Keratinocyte (primary cell): ENCODE results near the gene YWHAE. TPM values are rescaled to one million over a fixed set of nuclear protein-coding genes. Genes with fewer than 3 reads are reported as not detected.
"Not testable (repeated sequence)": the region's sequence is repeated elsewhere in the genome, so short reads cannot be mapped to it uniquely, and the experiment has no call there.

ENCODE experiments used
- DNase-seq: peaks from one replicate; pipeline ENCODE4 v3.0.0-alpha.2; 2011; ENCODE audit warnings: low read depth, missing footprints, low spot score
- FAIRE-seq: peaks from 2 replicates; lab custom pipeline; 2011; peaks lifted over from hg19 to GRCh38; lab: Jason Lieb, UNC
- H2AFZ ChIP-seq: 2 replicates; pipeline ENCODE4 v1.6.0; 2012; ENCODE audit warnings: low read length, control low read depth, inconsistent platforms; ENCODE audit not compliant: control insufficient read depth
- H3K27ac ChIP-seq: 2 replicates; pipeline ENCODE4 v1.5.1; 2011; ENCODE audit warnings: low read length; ENCODE audit not compliant: control insufficient read depth, insufficient read depth
- H3K27me3 ChIP-seq: 3 replicates; pipeline ENCODE4 v1.6.0; 2011; ENCODE audit warnings: low read length; ENCODE audit not compliant: control insufficient read depth, insufficient read depth; ENCODE audit errors: extremely low read depth
- H3K36me3 ChIP-seq, 2 experiments: 2 replicates in 1 of 2; 3 replicates in 1 of 2; pipeline ENCODE4 v1.5.1; 2011; ENCODE audit warnings: low read length in 2 of 2, mild to moderate bottlenecking in 1 of 2; ENCODE audit not compliant: control insufficient read depth in 2 of 2, insufficient read depth in 2 of 2; ENCODE audit errors: extremely low read depth in 1 of 2
- H3K4me1 ChIP-seq: 3 replicates; pipeline ENCODE4 v1.5.1; 2011; ENCODE audit warnings: low read length; ENCODE audit not compliant: control insufficient read depth, insufficient read depth; ENCODE audit errors: extremely low read depth
- H3K4me2 ChIP-seq: 3 replicates; pipeline ENCODE4 v1.6.0; 2011; ENCODE audit warnings: low read depth, low read length; ENCODE audit not compliant: control insufficient read depth, insufficient read depth; ENCODE audit errors: extremely low read depth
- H3K4me3 ChIP-seq, 3 experiments: fragments of 200-600 bp in 1 of 3; sonication (generic) in 1 of 3; 2 replicates in 2 of 3; 3 replicates in 1 of 3; pipeline ENCODE4 v1.5.1; 2011 to 2016; ENCODE audit warnings: low read length in 3 of 3, mild to moderate bottlenecking in 3 of 3, control low read depth in 2 of 3, inconsistent platforms in 1 of 3, low read depth in 1 of 3, mixed read lengths in 1 of 3, mixed run types in 1 of 3, moderate library complexity in 1 of 3; ENCODE audit not compliant: control insufficient read depth in 2 of 3, insufficient read depth in 2 of 3; ENCODE audit errors: extremely low read depth in 1 of 3
- H3K79me2 ChIP-seq: 2 replicates; pipeline ENCODE4 v1.6.0; 2012; ENCODE audit warnings: low read length; ENCODE audit not compliant: control insufficient read depth, insufficient read depth
- H3K9ac ChIP-seq: 3 replicates; pipeline ENCODE4 v1.6.0; 2011; ENCODE audit warnings: low read length; ENCODE audit not compliant: control insufficient read depth, insufficient read depth; ENCODE audit errors: extremely low read depth
- H3K9me1 ChIP-seq: 3 replicates; pipeline ENCODE4 v1.6.0; 2011; ENCODE audit warnings: low read length; ENCODE audit not compliant: control insufficient read depth, insufficient read depth; ENCODE audit errors: extremely low read depth
- H3K9me3 ChIP-seq: 2 replicates; pipeline ENCODE4 v1.5.1; 2012; ENCODE audit warnings: low read depth, low read length; ENCODE audit not compliant: control insufficient read depth
- H4K20me1 ChIP-seq: 3 replicates; pipeline ENCODE4 v1.6.0; 2011; ENCODE audit warnings: low read length; ENCODE audit not compliant: control insufficient read depth, insufficient read depth; ENCODE audit errors: extremely low read depth
- EZH2 ChIP-seq: IDR thresholded peaks from one replicate; pipeline ENCODE4 v1.6.1; 2012; ENCODE audit warnings: inconsistent platforms, mild to moderate bottlenecking, low read length, moderate library complexity
- dilution Hi-C: fragments of 300-500 bp; cut with MboI; formaldehyde crosslinking; loops from one replicate; pipeline ENCODE4 v1.7.0; 2020; ENCODE audit warnings: low sequenced_read_pairs; ENCODE audit not compliant: extremely low pct_ligation_motif_present
- polyA plus RNA-seq, 5 experiments: library from polyadenylated mRNA; depleted of rRNA in 3 of 5; stranded (reverse) in 3 of 5; stranded (forward) in 1 of 5; unstranded in 1 of 5; fragments of >200 nt; gene quantifications; 1 replicate in 1 of 5; 2 replicates in 3 of 5; 3 replicates in 1 of 5; pipeline versions ENCODE4 v1.2.1 to v1.2.3, GENCODE V29; 2011 to 2012; ENCODE audit warnings: missing spikeins in 2 of 5, low read depth in 1 of 5, low replicate concordance in 1 of 5
- TF ChIP-seq, protein P1 (sequence below), 3 experiments: IDR thresholded peaks in 1 of 3; conservative IDR thresholded peaks in 1 of 3; optimal IDR thresholded peaks in 1 of 3; 2 replicates in 2 of 3; 3 replicates in 1 of 3; pipeline versions ENCODE3 to v1.5.1; 2011; ENCODE audit warnings: low read length in 3 of 3, mild to moderate bottlenecking in 3 of 3, moderate library complexity in 2 of 3, control low read depth in 1 of 3, inconsistent platforms in 1 of 3; ENCODE audit not compliant: insufficient read depth in 2 of 3; ENCODE audit errors: extremely low read depth in 1 of 3

YWHAE gene
- polyA plus RNA-seq, 1 donor (not counting 4 experiments of a cell fraction or from before 2014, with no cell fraction given) = 739 TPM

DNA sequence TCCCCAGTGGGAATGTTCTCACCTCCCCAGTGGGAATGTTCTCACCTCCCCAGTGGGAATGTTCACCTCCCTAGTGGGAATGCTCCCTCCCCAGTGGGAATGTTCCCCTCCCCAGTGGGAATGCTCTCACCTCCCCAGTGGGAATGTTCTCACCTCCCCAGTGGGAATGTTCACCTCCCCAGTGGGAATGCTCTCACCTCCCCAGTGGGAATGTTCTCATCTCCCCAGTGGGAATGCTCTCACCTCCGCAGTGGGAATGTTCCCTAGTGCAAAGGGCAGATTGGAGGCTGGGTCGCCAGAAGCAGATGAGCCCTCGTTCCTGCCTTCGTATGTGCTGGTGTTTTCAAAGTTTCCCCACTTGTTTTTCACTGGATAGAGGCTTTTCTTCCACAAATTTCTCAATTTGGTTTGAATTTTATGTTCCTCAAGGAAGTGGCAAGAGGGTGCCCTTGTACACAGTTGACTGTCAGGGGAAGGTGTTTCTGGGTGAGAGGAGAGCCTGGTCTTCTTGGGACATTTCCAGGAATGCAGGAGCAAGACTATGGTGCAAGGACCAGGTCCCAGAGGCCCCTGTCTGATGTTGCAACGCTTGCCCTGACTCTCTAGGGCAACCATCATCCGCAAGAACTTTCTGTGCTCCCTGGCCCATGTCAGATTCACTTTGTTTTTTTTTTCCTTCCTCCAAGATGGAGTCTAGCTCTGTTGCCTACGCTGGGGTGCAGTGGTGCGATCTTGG, 86.6 kb downstream of the YWHAE start:
- no peak overlapping the region for H3K4me3 ChIP-seq
- TF ChIP-seq, protein P1, sequence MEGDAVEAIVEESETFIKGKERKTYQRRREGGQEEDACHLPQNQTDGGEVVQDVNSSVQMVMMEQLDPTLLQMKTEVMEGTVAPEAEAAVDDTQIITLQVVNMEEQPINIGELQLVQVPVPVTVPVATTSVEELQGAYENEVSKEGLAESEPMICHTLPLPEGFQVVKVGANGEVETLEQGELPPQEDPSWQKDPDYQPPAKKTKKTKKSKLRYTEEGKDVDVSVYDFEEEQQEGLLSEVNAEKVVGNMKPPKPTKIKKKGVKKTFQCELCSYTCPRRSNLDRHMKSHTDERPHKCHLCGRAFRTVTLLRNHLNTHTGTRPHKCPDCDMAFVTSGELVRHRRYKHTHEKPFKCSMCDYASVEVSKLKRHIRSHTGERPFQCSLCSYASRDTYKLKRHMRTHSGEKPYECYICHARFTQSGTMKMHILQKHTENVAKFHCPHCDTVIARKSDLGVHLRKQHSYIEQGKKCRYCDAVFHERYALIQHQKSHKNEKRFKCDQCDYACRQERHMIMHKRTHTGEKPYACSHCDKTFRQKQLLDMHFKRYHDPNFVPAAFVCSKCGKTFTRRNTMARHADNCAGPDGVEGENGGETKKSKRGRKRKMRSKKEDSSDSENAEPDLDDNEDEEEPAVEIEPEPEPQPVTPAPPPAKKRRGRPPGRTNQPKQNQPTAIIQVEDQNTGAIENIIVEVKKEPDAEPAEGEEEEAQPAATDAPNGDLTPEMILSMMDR (optimal IDR thresholded peaks at IDR 0.05 in 1 of 3, IDR thresholded peaks at IDR 0.05 in 1 of 3, conservative IDR thresholded peaks at IDR 0.05 in 1 of 3; ENCODE audit: extremely low read depth in 1 of 3, insufficient read depth in 2 of 3, low read length in 3 of 3) = no peak
- no peak for TF ChIP-seq EZH2
- FAIRE-seq (no peak), DNase-seq (no peak)
- dilution Hi-C loops = no loop called here
- no peaks in the 10 kb centered on the region for H4K20me1 ChIP-seq
- H3K9me3 ChIP-seq = no peaks in the 10 kb centered on the region
- no peaks in the 10 kb centered on the region for H3K9me1 ChIP-seq
- no peaks in the 10 kb centered on the region for H3K79me2 ChIP-seq
- H3K27ac ChIP-seq = no peak overlapping the region
- H3K9ac ChIP-seq = no peak overlapping the region
- H2AFZ ChIP-seq = no peak overlapping the region
- H3K4me2 ChIP-seq = no peak overlapping the region
- no peaks in the 10 kb centered on the region for H3K4me1 ChIP-seq
- peaks cover 7% of the 10 kb centered on the region for H3K27me3 ChIP-seq
- no peaks in the 10 kb centered on the region for H3K36me3 ChIP-seq

DNA sequence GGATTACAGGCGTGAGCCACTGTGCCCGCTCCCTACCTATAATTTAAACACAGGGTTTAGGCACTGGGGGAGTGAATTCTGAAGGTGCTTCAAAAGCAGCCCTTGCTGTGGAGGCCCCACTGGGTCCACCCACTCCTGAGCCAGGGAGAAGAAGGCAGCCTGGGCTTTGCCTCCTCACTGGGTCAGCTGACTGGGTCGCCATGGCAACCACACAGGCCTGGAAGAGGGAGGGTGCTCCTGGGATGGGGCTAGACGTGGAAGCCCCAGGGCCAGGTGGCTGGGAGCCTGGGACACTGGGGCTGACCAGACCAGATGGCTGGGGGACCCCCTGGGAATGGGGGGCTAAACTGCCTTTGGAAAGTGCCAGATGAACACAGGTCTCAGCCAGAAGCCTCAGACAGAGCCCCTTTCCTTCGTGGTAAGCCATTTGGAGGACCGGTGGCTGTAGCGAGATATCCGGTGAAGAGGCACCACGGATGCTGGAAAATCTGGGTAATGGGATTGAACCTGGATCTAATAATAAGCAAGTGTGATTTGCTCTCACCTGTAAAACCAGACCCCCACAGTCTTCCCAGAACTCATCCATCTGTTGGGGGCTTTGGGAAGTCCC, 87.7 kb downstream of the YWHAE start:
- no peak for TF ChIP-seq EZH2
- TF ChIP-seq, protein P1 (optimal IDR thresholded peaks at IDR 0.05 in 1 of 3, IDR thresholded peaks at IDR 0.05 in 1 of 3, conservative IDR thresholded peaks at IDR 0.05 in 1 of 3; ENCODE audit: extremely low read depth in 1 of 3, insufficient read depth in 2 of 3, low read length in 3 of 3) = no peak
- H3K4me1 ChIP-seq = no peaks in the 10 kb centered on the region
- FAIRE-seq (no peak), DNase-seq (no peak)
- no peaks in the 10 kb centered on the region for H3K9me3 ChIP-seq
- no peak overlapping the region for H3K9ac ChIP-seq
- H3K4me3 ChIP-seq = no peak overlapping the region
- H3K27me3 ChIP-seq = peaks cover 7% of the 10 kb centered on the region
- no peaks in the 10 kb centered on the region for H3K36me3 ChIP-seq
- H3K27ac ChIP-seq = no peak overlapping the region
- no peaks in the 10 kb centered on the region for H4K20me1 ChIP-seq
- no peak overlapping the region for H2AFZ ChIP-seq
- no peaks in the 10 kb centered on the region for H3K79me2 ChIP-seq
- H3K4me2 ChIP-seq = no peak overlapping the region
- H3K9me1 ChIP-seq = no peaks in the 10 kb centered on the region
- dilution Hi-C loops = no loop called here

DNA sequence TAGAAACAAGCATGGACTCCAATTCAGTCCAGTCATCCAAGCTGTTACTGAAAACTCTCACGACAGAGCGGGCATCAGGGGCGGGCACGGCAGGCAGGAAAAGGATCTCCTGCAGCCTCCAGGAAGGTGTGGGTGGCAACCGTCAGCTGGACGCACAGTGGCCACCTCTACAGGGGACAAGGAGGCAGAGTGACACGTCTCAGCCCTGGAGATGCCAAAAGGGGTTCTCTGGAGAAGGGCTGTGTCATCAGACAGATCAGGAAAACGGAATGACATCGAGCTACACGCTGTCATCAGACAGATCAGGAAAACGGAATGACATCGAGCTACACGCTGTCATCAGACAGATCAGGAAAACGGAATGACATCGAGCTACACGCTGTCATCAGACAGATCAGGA, 92.2 kb downstream of the YWHAE start:
- H3K9ac ChIP-seq, H3K4me2 ChIP-seq, H3K4me3 ChIP-seq, H3K4me1 ChIP-seq, H3K9me3 ChIP-seq, H4K20me1 ChIP-seq, DNase-seq, dilution Hi-C loops, H3K9me1 ChIP-seq, H3K27ac ChIP-seq, H3K79me2 ChIP-seq, H3K27me3 ChIP-seq, FAIRE-seq, H3K36me3 ChIP-seq, H2AFZ ChIP-seq: not testable (repeated sequence)
